Activated naive CD8-positive, alpha-beta T cell (primary cell): ENCODE measurements around the gene CGREF1.

ENCODE experiments used
- H3K27ac Mint-ChIP-seq: one replicate; pipeline ENCODE4 v1.8.0; 2021; ENCODE audit warnings: mixed read lengths
- H3K27me3 Mint-ChIP-seq: one replicate; pipeline ENCODE4 v1.8.0; 2021; ENCODE audit warnings: mixed read lengths
- H3K36me3 Mint-ChIP-seq: one replicate; pipeline ENCODE4 v1.8.0; 2021; ENCODE audit warnings: mixed read lengths
- H3K4me1 Mint-ChIP-seq: one replicate; pipeline ENCODE4 v1.8.0; 2021; ENCODE audit warnings: low read depth, mixed read lengths
- H3K4me3 Mint-ChIP-seq: one replicate; pipeline ENCODE4 v1.8.0; 2021; ENCODE audit warnings: mild to moderate bottlenecking, mixed read lengths
- H3K9me3 Mint-ChIP-seq: one replicate; pipeline ENCODE4 v1.8.0; 2021; ENCODE audit warnings: low read depth, mixed read lengths

CGREF1 gene

GRCh38 chr2:27069961-27070618 is 48.8 kb downstream of the CGREF1 start:
- Mint-ChIP-seq H3K27ac (peak overlapping the region; percentile 95), H3K36me3 (peaks cover 5% of the 10 kb centered on the region), H3K4me3 (peak overlapping the region; percentile 98), H3K27me3 (no peaks in the 10 kb centered on the region), H3K9me3 (no peaks in the 10 kb centered on the region), H3K4me1 (peaks cover 57% of the 10 kb centered on the region)

- H3K9me3 Mint-ChIP-seq: no peaks in the 10 kb centered on the region
- peaks cover 5% of the 10 kb centered on the region for H3K36me3 Mint-ChIP-seq
- H3K27ac Mint-ChIP-seq: peak overlapping the region; percentile 83
- peaks cover 51% of the 10 kb centered on the region for H3K4me1 Mint-ChIP-seq
- H3K4me3 Mint-ChIP-seq: peak overlapping the region; percentile 98
- no peaks in the 10 kb centered on the region for H3K27me3 Mint-ChIP-seq
Observed at GRCh38 chr2:27069436-27069835, 49.5 kb downstream of the CGREF1 start.

GRCh38 chr2:27067385-27067784 is 51.5 kb downstream of the CGREF1 start:
- peaks cover 8% of the 10 kb centered on the region for H3K36me3 Mint-ChIP-seq
- H3K27me3 Mint-ChIP-seq: no peaks in the 10 kb centered on the region
- H3K27ac Mint-ChIP-seq: peak overlapping the region; percentile 50
- peaks cover 44% of the 10 kb centered on the region for H3K4me1 Mint-ChIP-seq
- H3K9me3 Mint-ChIP-seq: no peaks in the 10 kb centered on the region
- H3K4me3 Mint-ChIP-seq: no peak overlapping the region

- no peaks in the 10 kb centered on the region for H3K27me3 Mint-ChIP-seq
- H3K9me3 Mint-ChIP-seq: no peaks in the 10 kb centered on the region
- H3K4me1 Mint-ChIP-seq: peaks cover 33% of the 10 kb centered on the region
- H3K27ac Mint-ChIP-seq: no peak overlapping the region
- peaks cover 8% of the 10 kb centered on the region for H3K36me3 Mint-ChIP-seq
- no peak overlapping the region for H3K4me3 Mint-ChIP-seq
Observed at GRCh38 chr2:27065128-27065527, 53.8 kb downstream of the CGREF1 start.

GRCh38 chr2:27060323-27060722 is 58.6 kb downstream of the CGREF1 start:
- no peaks in the 10 kb centered on the region for H3K9me3 Mint-ChIP-seq
- no peaks in the 10 kb centered on the region for H3K27me3 Mint-ChIP-seq
- H3K36me3 Mint-ChIP-seq: peaks cover 3% of the 10 kb centered on the region
- no peak overlapping the region for H3K27ac Mint-ChIP-seq
- peaks cover 5% of the 10 kb centered on the region for H3K4me1 Mint-ChIP-seq
- no peak overlapping the region for H3K4me3 Mint-ChIP-seq

- Mint-ChIP-seq H3K4me1 (peaks cover 5% of the 10 kb centered on the region), H3K27ac (no peak overlapping the region)
Observed at GRCh38 chr2:27059141-27059820, 59.6 kb downstream of the CGREF1 start.

GRCh38 chr2:27058210-27058609 is 60.7 kb downstream of the CGREF1 start:
- H3K4me3 Mint-ChIP-seq: no peak overlapping the region
- peaks cover 3% of the 10 kb centered on the region for H3K36me3 Mint-ChIP-seq
- H3K27ac Mint-ChIP-seq: peak overlapping the region; percentile 10
- no peaks in the 10 kb centered on the region for H3K27me3 Mint-ChIP-seq
- H3K9me3 Mint-ChIP-seq: no peaks in the 10 kb centered on the region
- peaks cover 3% of the 10 kb centered on the region for H3K4me1 Mint-ChIP-seq

More at GRCh38 chr2:27059141-27059820, 59.6 kb downstream of the CGREF1 start:
- Mint-ChIP-seq H3K9me3 (no peaks in the 10 kb centered on the region), H3K4me3 (no peak overlapping the region), H3K36me3 (peaks cover 3% of the 10 kb centered on the region), H3K27me3 (no peaks in the 10 kb centered on the region)

- no peaks in the 10 kb centered on the region for H3K9me3 Mint-ChIP-seq
- no peak overlapping the region for H3K4me3 Mint-ChIP-seq
- H3K4me1 Mint-ChIP-seq: peaks cover 4% of the 10 kb centered on the region
- no peaks in the 10 kb centered on the region for H3K27me3 Mint-ChIP-seq
- H3K36me3 Mint-ChIP-seq: no peaks in the 10 kb centered on the region
- no peak overlapping the region for H3K27ac Mint-ChIP-seq
Observed at GRCh38 chr2:27057184-27057583, 61.7 kb downstream of the CGREF1 start.

GRCh38 chr2:27054721-27055120 is 64.2 kb downstream of the CGREF1 start:
- peaks cover 13% of the 10 kb centered on the region for H3K4me1 Mint-ChIP-seq
- H3K27ac Mint-ChIP-seq: no peak overlapping the region
- no peaks in the 10 kb centered on the region for H3K27me3 Mint-ChIP-seq
- H3K9me3 Mint-ChIP-seq: no peaks in the 10 kb centered on the region
- no peaks in the 10 kb centered on the region for H3K36me3 Mint-ChIP-seq
- no peak overlapping the region for H3K4me3 Mint-ChIP-seq

- Mint-ChIP-seq H3K4me1 (peaks cover 16% of the 10 kb centered on the region), H3K27me3 (no peaks in the 10 kb centered on the region), H3K9me3 (no peaks in the 10 kb centered on the region), H3K27ac (no peak overlapping the region), H3K4me3 (peak overlapping the region; percentile 12), H3K36me3 (no peaks in the 10 kb centered on the region)
Observed at GRCh38 chr2:27053776-27054175, 65.2 kb downstream of the CGREF1 start.

- Mint-ChIP-seq H3K4me1 (peaks cover 16% of the 10 kb centered on the region), H3K4me3 (peak overlapping the region; percentile 87), H3K9me3 (no peaks in the 10 kb centered on the region), H3K36me3 (no peaks in the 10 kb centered on the region), H3K27me3 (no peaks in the 10 kb centered on the region), H3K27ac (no peak overlapping the region)
Observed at GRCh38 chr2:27053321-27053720, 65.6 kb downstream of the CGREF1 start.

GRCh38 chr2:27051902-27052645 is 66.9 kb downstream of the CGREF1 start:
- H3K27me3 Mint-ChIP-seq: no peaks in the 10 kb centered on the region
- peak overlapping the region; percentile 74 for H3K27ac Mint-ChIP-seq
- H3K4me3 Mint-ChIP-seq: peak overlapping the region; percentile 87
- H3K4me1 Mint-ChIP-seq: peaks cover 16% of the 10 kb centered on the region
- no peaks in the 10 kb centered on the region for H3K36me3 Mint-ChIP-seq
- H3K9me3 Mint-ChIP-seq: no peaks in the 10 kb centered on the region

GRCh38 chr2:27050996-27051901 is 67.7 kb downstream of the CGREF1 start, which contains the start of gene AGBL5:
Gene AGBL5 (plus strand): TSS chr2:27051668. CDS start chr2:27052959, 1,291 bp downstream.
- Mint-ChIP-seq H3K9me3 (no peaks in the 10 kb centered on the region), H3K4me3 (peak within 1 kb of the TSS; percentile 95), H3K4me1 (peaks cover 16% of the 10 kb centered on the region), H3K36me3 (no peaks in the 10 kb centered on the region), H3K27me3 (no peaks in the 10 kb centered on the region), H3K27ac (peak within 1 kb of the TSS; percentile 99)
